HG02763 (cell line): ENCODE data around the gene APH1B.

ENCODE experiments used
- ATAC-seq: cut with Tn5 transposase; IDR thresholded peaks from one replicate; pipeline ENCODE4 v1.9.1; 2021; ENCODE audit warnings: mild to moderate bottlenecking, moderate library complexity; ENCODE audit not compliant: unreplicated experiment

APH1B gene

DNA sequence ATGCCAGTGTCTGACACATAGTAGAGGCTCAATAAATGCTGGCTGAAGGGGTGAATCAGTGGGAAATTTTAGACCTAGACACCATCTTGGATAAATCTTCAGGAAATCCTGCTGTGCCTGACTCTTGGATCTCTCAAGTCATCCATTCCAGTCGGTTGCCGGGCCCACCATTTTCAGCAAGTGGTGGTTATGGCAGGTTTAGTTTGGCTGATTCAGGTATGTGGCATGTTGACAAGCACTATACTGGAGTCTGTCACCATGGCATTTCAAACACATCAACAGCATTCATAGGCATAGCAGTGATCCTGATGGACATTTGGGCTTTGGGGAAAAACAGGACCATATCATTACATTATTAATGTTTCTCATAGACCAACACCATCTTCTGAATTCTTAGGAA is 25.7 kb upstream of the APH1B start:
- ATAC-seq, result no peak

DNA sequence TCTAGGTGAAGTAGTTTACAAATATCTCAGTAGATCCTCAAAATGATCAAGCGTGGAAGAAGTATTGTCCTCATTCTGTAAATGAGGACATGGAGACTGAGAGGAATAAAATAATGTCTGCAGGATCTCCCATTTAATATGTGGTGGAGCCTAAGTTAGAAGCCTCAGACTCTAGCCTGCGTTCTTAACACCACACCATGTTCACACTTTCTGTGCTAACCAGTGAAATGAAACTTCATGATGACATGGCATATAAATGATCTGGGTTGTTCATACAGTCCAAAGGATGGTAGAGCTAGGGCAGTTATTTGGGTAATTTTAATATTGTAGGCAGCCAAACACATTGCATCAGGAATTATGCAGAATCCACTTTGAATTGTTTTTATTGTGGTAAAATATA is 25.1 kb upstream of the APH1B start:
- no peak for ATAC-seq

DNA sequence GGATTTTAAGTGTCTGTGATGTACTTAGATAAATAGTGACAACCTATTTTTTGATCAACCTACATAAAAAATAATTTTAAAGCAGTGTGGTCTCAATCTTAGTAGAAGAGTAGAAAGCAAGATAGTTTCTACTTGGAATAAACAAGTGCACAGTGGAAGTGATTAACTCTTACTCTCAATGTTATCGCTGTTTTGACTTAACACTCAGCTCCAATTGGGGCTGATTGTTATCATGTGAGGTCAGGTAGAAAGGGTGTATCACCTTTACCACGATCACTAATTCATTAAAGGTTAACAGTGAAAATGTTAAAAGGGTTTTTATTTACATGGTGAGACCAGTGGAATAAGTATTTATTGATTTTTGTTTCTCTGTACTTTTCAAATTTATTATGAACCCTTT is 22.4 kb upstream of the APH1B start:
- no peak for ATAC-seq

DNA sequence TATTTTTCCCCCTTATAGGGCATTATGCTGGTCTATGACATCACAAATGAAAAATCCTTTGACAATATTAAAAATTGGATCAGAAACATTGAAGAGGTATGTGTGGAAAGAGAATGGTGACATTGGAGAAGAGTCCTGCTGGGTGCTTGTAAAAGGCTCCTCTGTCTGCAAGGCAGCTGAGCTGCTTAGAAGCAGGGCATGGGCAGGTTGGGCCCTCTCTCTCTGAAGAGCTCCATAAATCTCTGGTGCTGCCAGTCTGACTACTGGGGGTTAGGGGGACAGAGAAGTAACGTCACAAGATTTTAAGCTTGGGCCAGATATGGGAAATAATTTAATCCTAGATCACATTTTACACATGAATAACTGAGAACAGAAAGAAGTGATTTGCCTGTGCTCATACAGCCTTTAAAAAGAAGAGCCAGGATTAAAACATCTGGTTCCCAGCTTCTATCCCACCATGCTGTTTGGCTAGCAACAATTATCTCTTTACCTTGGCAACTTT is 21.9 kb upstream of the APH1B start:
- ATAC-seq, result no peak

DNA sequence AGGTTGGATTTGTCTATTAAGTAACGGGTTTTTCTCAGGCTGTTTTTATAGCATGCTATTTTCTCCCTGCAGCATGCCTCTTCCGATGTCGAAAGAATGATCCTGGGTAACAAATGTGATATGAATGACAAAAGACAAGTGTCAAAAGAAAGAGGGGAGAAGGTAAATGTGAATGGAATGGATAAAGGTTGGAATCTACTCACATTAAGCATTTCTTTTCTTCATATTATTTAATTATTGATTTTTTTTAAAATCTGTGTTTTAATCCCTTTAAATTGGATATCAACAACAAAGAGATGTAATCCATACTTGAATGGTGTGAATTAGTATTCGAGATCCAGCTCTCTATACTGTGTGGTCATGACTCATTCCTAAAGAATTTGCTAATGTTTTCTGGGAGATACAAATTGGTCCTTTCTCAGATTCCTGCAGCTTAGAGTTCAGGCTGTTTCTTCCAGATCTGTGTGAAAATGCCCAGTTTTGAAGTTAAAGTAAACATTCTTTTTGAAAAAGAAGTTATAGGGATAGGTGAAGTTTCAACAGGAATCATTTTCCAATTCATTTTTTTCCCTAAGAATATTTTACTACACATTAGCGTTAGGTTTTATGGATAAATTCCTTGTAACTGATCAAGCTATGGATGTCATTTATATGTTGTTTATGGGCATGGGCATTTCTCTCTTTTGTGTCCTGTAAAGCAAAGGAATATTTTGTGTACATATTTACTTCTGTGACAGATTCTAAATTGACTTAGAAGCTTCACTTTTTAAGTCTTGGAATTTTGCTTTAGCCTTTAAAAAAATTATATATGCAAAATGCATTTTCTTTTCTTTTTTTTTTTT is 20.8 kb upstream of the APH1B start:
- no peak for ATAC-seq

DNA sequence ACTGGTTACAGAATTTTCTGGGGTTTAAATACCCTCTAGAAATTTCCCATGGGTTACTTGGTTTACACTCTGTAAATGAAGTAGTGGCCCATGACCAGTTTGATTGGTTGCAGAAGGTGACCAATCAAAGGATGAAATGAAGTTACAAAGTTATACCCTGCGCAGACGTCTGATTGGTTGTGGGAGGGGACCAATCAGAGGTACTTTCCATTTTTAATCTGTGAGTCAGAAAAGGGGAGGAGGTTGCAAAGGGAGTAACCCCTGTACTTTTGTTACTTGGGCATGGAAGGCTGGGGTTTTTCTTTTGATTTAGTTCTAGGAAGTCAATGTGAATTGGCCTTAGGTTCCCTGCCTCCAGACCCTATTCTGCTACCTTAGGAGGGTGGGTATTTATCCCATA is 18.7 kb upstream of the APH1B start:
- ATAC-seq, result no peak

DNA sequence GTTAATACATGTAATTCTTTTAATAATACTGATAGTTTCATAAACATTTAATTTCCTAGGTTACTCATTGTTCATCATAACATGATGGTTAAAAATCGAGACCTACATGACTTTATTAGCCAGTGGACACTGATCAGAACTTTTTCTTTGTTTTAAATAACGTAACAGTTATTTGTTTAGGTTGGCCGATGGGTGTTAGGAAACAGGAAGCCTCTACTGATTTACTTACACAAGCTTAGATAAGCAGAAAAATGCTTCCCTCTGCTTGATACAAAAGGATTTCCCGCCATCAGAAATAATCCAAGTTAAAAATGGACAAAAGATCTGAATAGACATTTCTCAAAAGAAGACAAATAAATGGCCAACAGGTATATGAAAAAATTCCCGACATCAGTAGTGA is 16.6 kb upstream of the APH1B start:
- no peak for ATAC-seq

DNA sequence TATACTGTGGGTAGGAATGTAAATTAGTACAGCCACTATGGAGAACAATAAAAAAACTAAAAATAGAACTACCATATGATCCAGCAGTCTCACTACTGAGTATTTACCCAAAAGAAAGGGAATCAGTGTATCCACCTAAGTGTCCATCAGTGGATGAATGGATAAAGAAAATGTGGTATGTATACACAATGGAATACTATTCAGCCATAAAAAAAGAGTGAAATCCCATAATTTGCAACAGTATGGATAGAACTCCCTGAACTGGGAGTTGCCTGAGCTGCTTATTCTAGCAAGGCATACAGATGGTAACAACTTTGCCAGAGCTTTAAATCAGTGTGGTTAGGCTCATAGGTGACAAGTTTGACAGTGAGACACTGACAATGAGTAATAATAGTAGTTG is 16.1 kb upstream of the APH1B start:
- ATAC-seq, result no peak

DNA sequence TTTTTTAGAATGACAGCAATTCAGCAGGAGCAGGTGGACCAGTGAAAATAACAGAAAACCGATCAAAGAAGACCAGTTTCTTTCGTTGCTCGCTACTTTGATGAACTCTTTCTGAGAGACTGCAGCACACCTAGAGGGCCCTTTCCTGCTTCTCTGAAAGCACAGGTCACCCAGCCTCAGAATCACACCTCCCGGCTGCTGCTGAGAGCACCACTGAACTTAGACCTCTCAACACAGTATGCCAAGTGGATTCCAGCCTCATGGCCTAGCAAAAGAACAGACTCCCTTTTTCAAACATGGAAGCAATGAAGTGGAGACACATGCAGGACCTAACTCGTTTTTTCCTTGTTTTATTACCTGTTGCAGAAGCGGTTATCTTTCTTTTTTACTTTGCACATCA is 13.9 kb upstream of the APH1B start:
- no peak for ATAC-seq

DNA sequence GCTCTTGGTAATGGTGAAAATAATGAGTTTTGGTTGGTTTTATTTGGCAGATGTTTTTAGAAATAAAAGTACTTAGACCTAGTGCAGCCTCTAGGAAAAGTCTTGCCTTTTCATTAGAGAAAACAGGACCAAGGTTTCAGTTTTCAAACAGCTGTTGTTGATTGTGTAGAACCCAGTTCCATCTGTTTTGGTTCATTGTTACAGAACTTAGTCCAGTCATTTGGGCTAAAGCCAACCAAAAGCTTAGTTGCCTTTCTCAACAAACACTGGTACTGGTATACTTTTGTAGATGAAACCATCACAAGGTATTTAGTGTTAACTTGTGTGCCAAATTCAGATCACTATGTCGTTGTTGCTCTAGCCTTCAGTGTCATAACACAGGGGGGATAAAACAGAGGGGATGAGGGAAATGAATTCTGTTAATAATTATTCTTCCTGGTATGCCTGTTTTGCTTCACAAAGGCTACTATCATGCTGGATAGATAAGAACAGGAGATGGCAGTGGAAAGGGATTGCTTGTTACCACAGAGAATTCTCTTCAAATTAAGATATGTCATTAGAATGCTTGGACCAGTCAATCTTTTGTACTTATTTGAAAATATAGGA is 12.6 kb upstream of the APH1B start:
- ATAC-seq, result no peak

DNA sequence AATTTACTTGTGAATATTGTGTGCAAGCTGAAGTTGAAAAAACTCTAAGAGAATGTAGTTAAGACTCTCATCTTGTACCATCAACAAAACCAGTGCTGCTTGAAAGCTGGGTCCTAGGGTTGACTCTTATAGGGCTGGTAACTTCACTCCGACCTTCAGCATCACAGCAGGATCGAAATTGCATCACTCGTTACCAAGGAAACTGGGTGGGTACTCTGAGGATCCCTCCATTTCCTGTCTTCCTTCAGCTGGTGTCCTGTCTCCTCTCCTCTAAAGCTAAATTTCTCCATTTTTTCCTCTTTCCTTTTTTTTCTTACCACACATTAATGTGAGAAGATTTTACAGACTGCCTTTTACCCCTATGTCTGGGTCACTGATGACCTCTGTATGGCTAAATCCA is 3.0 kb upstream of the APH1B start:
- no peak for ATAC-seq

DNA sequence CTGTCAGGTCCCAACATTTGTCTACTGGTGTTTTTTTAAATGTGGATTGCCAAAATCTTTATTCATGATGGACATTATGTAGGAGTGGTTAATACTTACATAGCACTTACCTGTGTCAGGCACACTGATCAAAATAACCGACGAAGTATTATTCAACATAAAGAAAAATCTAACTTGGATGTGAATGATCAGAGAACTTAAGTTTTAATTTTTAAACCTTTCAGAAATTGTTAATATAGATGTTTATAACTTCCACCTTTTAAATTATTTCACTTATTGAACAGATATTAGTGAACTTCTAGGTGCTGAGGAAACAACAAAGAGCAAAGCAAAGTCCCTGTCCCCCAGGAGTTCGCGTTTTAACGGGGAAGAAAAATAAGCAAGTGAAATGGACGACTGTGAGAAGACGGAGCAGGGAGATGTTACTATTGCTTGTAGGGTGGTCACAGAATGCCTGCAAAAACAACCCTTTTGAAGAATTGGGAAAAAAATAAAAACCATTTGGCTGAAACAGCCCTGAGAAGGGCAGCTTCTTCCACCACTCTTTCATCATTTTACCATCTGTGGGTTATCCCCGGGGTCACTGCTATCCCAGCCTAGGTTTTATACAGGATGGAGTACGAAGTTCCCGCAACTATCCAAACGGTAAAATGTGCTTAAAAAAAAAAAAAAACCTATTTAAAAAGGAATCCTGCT is 915 bp upstream of the APH1B start:
- ATAC-seq, result no peak

DNA sequence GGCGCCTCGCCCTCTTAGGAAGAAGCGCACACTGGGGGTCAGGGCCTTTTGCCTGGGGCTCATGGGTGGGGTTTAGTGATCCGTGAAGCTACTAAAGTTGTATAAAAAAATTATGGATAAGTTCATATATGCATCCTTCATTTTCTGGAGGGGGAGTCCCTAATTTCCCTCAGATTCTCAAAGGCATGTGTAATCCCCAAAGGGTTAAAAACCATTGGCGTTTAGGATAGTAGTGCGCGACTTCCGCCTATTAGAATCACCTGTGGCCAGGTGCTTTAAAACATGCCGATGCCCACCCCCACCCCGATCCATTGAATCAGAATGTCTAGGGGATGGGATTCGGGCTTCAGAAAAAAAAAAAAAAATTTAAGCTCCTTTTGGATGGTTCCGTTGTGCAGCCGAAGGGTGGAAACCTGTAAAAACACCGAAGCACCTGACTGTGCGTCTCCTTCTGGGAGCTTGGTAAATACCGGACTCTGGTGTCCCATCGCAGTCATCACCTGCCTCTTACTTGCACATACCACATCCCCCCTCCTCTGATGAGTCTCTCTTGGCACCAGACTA is 570 bp downstream of the APH1B start:
- no peak for ATAC-seq

DNA sequence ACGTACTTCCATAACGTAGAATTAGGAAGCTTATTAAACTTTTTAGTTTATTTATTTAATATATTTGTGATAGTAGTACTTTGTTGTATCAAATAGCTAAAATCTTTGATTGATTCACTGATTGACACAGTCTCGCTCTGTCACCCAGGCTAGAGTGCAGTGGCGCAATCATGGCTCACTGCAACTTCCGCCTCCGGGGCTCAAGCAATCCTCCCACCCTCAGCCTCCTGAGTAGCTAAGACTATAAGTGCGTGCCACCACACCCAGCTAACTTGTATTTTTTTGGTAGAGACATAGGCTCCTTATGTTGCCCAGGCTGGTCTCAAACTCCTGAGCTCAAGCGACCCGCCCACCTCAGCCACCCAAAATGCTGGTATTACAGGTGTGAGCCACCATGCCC is 5.7 kb downstream of the APH1B start:
- no peak for ATAC-seq

DNA sequence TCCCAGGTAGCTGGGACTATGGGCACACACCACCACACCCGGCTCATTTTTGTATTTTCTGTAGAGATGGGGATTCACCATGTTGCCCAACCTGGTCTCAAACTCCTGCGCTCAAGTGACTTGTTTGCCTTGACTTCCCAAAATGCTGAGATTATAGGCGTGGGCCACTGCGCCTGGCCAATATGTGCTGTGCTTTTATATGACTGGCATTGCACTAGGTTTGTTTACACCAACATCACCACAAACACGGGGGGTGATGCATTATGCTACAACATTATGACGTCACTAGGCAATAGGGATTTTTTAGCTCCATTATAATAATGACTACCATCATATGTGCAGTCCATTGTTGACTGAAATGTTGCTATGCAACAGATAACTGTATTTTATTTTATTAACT is 6.9 kb downstream of the APH1B start:
- ATAC-seq, result no peak

DNA sequence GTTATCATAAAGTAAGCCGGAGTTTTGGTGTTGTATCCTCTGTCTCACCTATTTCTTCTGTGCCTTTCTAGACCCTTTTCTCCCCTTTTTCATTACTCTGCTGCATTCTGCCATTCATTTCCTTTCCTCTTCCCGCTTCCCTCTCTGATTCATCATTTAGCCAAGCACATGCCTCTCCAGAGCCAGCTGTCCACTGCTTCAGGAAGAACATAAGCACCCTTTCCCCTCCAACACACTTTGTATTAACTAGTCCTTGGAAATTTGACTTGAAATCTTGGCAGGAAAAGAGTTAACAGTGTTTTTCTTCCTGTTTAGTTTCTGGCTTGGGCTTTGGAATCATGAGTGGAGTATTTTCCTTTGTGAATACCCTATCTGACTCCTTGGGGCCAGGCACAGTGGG is 9.7 kb downstream of the APH1B start:
- no peak for ATAC-seq

DNA sequence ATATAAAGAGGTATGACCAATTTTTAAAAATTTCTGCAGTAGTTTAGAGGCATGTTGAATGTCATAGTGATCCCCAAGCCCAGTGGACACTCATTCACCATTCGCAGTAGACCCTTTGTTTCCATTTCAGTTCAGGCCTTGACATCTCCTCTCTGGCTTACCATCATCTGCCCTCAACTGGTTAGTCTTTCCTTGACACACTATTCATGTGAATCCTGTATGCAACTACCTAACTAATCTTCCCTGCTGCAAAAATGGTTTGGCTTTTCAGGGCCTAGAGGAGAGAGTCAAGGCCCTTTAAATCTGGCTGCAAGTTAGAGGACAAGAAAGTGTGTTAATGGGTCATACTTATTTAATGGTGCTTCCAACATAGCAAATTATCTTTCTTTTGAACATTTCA is 10.9 kb downstream of the APH1B start:
- ATAC-seq, result no peak

DNA sequence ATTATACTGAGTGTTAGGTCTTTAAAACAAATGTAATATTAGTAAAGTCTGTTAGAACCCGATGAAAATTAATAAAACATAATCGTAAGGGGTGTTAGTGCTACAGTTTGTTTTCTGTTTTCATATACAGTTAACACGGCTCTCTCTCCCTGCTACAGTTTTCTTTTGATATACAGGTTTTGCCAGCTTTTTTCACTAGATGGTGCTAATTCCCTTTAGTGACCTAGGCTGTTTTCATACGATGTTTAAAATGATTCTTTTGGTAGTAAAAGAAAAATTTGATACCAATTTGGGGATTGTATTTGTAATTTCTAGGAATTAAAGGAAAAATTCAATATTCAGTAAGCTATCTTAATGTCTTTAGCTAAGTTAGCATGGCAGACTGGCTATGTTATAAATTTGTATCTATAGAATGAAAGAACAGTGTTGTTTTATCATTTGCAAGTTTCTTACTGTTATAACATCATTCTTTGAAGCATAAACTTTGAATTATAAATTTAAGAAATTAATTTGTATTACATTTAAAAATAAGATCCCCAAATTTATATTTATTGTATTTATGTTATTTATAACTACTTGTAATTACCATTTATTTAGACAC is 11.5 kb downstream of the APH1B start:
- ATAC-seq, result no peak

DNA sequence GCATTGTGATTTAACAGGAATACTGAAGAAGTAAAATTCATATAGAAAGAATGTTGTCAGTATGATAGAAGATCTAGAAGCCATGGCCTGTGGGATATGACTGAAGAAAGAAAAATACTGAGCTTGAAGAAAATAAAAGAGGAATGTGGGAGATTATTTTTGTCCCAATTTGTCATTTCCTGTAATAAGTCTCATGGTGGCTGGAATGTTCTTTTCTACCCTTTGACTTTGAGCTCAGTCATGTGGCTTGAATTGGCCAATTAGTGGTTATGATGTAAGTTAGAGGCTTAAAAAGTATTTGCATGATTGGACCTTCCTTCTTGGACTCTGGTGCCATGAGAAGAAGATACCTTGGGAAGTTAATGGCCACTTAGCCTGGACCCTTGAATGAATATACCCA is 14.1 kb downstream of the APH1B start:
- no peak for ATAC-seq

DNA sequence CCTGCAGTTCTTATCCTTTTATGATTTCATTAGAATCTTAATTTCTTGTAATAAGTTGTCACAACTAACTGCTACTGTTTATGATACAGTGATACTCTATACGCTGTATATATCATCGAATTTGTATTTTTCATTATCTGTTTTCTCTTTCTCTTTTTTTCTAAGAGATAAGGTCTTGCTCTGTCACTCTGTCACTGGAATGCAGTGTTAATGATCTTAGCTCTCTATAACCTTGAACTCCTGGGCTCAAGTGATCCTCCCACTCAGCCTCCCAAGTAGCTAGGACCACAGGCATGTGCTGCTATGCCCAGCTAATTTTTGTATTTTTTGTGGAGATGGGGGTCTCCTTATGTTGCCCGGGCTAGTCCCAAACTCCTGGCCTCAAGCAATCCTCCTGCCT is 14.8 kb downstream of the APH1B start:
- no peak for ATAC-seq

DNA sequence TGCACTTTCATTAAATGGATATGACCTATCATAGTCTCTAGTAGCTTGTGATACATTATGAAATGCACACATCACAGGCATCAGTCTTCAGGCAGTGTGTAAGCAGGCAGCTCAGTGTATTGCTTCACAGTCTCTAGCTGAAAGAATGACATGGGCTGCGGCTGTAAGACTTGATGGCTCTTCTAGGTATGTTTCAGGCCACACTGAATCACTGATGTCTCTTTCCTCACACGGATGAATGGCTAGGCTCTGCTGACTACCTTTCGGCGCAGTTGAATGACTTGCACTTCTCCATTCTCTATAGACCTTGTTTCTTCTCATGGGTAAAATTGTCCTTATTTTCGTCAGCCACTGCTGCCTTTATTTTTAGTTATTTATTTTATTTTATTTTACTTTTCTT is 15.4 kb downstream of the APH1B start:
- no peak for ATAC-seq
